Fibroblast of villous mesenchyme (primary cell): ENCODE measurements around the gene SLC6A1. TPM values are rescaled to one million over a fixed set of nuclear protein-coding genes. Genes with fewer than 3 reads are reported as not detected.

Source experiments
- DNase-seq: peaks from one replicate; pipeline ENCODE4 v3.0.0-alpha.2; 2010; ENCODE audit warnings: low read depth
- H3K4me3 ChIP-seq: 2 replicates; pipeline ENCODE4 v1.5.1; 2011; ENCODE audit warnings: low read depth, mild to moderate bottlenecking, low read length
- CTCF ChIP-seq: IDR thresholded peaks from 2 replicates; pipeline ENCODE4 v1.5.1; 2012; ENCODE audit warnings: low read depth, mild to moderate bottlenecking, low read length; ENCODE audit not compliant: insufficient read depth
- total RNA-seq: library from RNA; depleted of rRNA; stranded (reverse); fragments of >200 nt; gene quantifications from 2 replicates; pipeline ENCODE4 v1.2.3, GENCODE V29; 2012

Gene SLC6A1
- total RNA-seq, 1 donor: not detected

GRCh38 chr3:10975695-10976234 lies 16.8 kb upstream of the SLC6A1 start:
- no peak overlapping the region for H3K4me3 ChIP-seq
- no peak for TF ChIP-seq CTCF
- DNase-seq: no peak

- DNase-seq: no peak
- TF ChIP-seq CTCF: no peak
- no peak overlapping the region for H3K4me3 ChIP-seq
These were observed 15.8 kb upstream of the SLC6A1 start for GRCh38 chr3:10976770-10977169.

GRCh38 chr3:10977892-10978510 lies 14.5 kb upstream of the SLC6A1 start:
- TF ChIP-seq CTCF: no peak
- no peak for DNase-seq
- no peak overlapping the region for H3K4me3 ChIP-seq

GRCh38 chr3:10978956-10979355 lies 13.6 kb upstream of the SLC6A1 start:
- no peak for DNase-seq
- no peak for TF ChIP-seq CTCF
- no peak overlapping the region for H3K4me3 ChIP-seq

GRCh38 chr3:10980312-10980711 lies 12.2 kb upstream of the SLC6A1 start:
- DNase-seq: no peak
- TF ChIP-seq CTCF: no peak
- no peak overlapping the region for H3K4me3 ChIP-seq

- DNase-seq: no peak
- no peak for TF ChIP-seq CTCF
- no peak overlapping the region for H3K4me3 ChIP-seq
These were observed 11.5 kb upstream of the SLC6A1 start for GRCh38 chr3:10981031-10981430.

- no peak for DNase-seq
- H3K4me3 ChIP-seq: no peak overlapping the region
- TF ChIP-seq CTCF: no peak
These were observed 10.6 kb upstream of the SLC6A1 start for GRCh38 chr3:10981961-10982360.
